HS-5 (cell line): ENCODE results near the gene OR10K2.
"Not testable (repeated sequence)": the region's sequence is repeated elsewhere in the genome, so short reads cannot be mapped to it uniquely, and the experiment has no call there.

ENCODE experiments used
- DNase-seq: peaks from one replicate; pipeline ENCODE4 v3.0.0-alpha.2; 2012; ENCODE audit warnings: low read depth

OR10K2 gene, protein sequence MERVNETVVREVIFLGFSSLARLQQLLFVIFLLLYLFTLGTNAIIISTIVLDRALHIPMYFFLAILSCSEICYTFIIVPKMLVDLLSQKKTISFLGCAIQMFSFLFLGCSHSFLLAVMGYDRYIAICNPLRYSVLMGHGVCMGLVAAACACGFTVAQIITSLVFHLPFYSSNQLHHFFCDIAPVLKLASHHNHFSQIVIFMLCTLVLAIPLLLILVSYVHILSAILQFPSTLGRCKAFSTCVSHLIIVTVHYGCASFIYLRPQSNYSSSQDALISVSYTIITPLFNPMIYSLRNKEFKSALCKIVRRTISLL

DNA sequence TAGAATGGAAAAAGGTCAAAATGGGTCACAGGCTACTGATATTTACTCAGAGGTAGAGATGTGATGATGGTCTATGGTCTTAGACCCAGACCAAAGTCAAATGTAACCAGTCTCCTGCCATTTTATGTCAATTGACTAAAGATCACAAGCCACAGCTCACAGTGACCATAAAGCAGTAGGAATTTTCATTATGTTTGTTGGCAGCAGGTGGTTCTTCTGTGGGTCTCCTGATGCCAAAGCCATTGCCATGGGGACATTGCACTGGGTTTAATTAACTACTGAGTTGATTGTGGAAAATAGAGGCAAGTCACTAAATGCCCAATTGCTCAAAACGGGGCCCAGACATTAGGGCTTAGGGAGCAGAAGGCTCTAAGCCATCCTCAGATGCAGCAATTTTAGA, at the start of gene OR10K2:
TSS of gene OR10K2 (minus strand) at position 101 of the 400 bp plus-strand sequence. CDS start 5,371 bp downstream, outside the sequence.
- no peak for DNase-seq

DNA sequence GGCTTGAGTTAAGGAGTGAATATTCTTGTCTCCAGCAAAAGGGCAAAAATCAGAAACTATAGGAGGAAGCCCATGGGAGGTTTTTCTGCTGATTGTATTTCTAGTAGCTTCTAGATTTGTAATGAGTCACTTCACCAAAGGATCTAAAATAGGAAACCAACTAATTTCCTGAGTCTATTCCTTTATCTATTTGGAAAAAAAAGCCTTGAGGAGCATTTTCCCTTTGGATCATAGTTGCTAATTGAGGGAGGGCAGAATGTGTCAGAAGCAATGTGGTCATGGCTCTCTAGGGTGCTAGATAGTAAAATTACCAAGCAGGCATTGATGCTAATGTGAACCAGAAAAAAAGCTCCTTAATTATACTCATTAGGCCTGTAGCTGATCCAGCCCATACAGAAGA, 45.9 kb upstream of the OR10K2 start, which contains the start of gene OR10R2:
TSS of gene OR10R2 (plus strand) at position 301 of the 400 bp plus-strand sequence. CDS start 106 bp downstream, outside the sequence.
- no peak for DNase-seq

DNA sequence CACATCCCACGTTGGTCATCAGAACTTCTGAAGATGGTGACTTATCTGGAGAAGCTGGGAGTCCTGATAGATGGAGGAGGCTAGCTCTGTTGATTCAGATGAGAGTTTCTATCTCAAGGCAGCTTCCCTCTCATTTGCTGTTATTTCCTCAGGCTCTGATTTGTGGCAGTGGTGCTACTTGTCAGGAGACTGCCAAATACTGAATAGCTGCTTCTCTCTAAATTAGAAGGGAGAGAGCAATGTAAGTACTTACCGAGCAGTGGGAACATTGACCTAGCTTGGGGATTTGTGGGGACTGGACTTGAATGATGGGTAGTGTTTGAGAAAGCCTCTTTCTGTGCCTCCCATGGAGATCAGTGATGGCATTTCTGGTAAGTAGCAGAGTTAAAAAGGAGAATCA, 35.5 kb upstream of the OR10K2 start, which contains the start of gene OR10K1:
TSS of gene OR10K1 (plus strand) at position 301 of the 400 bp plus-strand sequence. CDS start 3,728 bp downstream, outside the sequence.
- DNase-seq: no peak

DNA sequence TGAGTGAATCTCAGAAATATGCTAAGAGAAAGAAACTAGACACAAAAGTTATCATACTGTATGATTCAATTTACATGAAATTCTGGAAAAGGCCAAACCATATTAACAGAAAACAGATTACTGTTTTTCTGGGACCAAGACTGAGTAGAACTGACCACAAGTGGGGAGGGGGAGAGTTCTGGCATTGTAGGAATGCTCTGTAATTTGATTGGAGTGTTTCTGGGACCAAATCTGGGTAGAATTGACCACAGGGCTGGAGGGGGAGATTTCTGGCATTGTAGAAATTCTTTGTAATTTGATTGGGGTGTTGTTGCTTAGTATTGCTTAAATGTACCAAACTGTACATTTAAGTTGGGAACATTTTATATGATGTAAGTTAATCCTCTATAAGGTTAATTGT, 32.2 kb upstream of the OR10K2 start:
- DNase-seq: no peak

DNA sequence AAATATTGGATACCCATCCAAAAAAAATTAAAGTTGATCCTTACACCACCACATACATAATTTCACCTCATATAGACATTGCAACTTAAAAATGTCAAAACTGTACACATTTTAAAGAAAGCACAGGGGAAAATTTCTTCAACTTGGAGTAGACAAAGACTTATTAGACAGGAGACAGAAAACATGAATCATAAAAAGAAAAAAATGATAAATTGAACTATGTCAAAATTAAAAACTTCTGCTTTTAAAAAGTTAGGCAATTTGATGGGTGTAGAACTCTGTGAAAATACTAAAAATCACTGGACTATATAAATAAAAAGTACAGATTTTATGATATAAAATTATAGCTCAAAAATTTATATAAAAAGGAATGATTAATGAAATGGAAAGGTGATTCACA, 31.2 kb upstream of the OR10K2 start:
- no peak for DNase-seq

DNA sequence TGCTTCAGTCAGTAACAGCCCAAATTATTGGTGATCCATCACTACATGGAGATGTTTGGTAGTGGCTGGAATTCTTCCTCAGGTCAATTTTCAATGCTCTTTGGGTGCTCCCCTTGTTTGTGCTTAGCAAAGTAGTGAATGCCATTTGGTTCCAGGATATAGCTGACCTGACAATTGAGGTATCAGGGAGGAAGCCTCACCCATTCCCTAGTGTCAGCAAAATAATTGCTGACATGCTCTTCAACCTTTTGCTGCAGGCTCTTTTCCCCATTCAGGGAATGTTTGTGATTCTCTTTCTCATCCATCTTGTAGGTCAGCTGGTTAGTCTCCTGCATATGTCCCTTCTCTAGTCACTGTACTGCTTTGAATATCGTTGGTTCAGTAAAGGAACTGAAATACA, 28.5 kb upstream of the OR10K2 start:
- no peak for DNase-seq

DNA sequence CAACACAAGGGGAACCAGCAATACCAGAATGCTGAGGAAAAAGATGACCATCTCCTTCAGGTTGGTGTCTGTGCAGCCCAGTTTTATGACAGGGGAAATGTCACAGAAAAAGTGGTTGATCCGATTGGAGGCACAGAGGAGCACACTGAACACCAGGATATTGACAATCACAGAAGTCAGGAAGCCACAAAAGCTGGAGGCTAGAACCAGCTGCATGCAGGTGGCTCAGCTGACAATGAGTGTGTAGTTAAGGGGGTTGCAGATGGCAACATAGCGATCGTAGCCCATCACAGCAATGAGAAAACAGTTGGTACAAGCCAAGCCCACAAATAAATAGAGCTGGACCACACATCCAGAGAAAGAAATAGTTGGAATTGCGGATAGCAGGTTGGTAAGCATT, 19.3 kb upstream of the OR10K2 start:
- no peak for DNase-seq

DNA sequence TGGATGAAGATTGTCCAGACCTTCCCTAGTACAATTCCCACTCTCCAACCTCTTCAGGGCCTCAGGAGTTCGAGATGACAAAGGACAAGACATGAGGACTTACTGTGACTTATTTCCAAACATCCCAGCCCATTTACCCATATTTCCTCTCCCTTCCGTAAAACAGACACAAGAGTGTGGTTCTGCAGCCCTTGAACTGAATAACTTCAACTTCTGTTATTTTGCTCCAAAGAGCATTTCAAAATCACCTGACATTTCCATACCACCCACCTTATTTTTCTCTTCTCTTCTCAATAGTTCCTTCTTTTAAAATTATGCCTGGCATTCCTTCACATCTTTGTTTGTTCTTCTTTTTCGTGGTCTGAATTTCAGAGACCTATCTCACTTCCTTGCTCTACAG, 8.7 kb upstream of the OR10K2 start:
- DNase-seq: no peak

DNA sequence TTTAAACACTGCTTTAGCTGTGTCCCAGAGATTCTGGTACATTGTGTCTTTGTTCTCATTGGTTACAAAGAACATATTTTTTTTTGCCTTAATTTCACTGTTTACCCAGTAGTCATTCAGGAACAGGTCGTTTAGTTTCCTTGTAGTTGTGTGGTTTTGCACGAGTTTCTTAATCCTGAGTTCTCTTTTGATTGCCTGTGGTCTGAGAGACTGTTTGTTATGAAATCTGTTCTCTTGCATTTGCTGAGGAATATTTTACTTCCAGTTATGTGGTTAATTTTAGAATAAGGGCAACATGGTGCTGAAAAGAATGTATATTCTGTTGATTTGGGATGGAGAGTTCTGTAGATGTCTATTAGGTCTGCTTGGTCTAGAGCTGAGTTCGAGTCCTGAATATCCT, 4.1 kb upstream of the OR10K2 start:
- DNase-seq: not testable (repeated sequence)

DNA sequence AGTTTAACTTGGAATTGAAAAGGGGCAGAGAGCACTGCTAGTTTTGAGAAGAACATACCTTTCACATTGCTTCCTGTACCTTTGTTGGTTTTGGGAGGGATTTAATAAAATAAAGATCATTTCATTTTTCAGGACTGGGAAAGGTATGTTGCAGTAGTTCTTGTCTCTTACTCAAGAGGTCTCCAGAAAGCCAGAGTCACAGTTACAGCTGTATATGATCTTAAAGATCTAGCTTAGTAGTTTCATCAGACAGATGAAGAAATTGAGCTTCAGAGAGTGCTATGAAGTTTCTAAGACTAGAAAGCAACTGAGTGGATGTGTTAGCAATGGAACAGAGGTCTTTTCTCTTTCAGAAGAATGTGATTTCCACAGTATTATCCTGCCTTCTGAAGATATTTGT, 1.0 kb downstream of the OR10K2 start:
- no peak for DNase-seq

DNA sequence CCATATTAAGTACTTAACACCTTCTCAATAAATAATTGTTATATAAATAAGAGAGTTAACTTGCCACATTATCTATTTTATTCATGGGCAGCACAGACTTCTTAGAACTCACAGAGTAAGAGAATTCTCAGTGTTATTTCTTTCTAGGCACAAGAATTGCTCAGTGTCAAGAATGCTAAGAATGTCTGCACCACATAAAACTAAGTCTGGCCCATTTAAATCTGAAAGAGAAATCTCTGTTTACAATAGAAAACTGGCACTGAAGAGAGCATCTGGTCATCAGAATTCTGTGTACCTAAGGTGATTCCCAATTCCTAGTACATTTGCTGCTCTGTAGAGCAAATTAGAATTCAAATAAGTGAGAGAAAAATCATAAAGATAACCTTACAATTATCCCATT, 3.8 kb downstream of the OR10K2 start:
- DNase-seq: no peak

DNA sequence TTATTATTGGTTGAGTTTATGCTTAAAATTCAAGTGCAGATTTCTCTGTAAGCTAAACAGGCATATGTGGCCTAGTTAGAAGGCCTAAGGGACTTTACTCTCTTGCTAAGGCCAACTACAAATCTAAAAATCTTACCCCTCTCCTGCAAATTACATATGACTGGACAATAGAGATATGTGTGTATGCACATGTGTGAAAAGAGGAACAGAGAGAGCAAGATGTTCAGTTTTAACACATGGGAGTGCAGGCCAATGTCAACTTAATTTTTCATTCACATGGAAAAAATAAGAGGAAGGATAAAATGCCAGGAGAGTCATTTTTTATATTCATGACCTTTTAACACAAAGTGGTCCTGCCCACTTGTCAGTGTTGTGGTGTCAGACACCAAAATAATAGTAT, 8.5 kb downstream of the OR10K2 start:
- DNase-seq: no peak

DNA sequence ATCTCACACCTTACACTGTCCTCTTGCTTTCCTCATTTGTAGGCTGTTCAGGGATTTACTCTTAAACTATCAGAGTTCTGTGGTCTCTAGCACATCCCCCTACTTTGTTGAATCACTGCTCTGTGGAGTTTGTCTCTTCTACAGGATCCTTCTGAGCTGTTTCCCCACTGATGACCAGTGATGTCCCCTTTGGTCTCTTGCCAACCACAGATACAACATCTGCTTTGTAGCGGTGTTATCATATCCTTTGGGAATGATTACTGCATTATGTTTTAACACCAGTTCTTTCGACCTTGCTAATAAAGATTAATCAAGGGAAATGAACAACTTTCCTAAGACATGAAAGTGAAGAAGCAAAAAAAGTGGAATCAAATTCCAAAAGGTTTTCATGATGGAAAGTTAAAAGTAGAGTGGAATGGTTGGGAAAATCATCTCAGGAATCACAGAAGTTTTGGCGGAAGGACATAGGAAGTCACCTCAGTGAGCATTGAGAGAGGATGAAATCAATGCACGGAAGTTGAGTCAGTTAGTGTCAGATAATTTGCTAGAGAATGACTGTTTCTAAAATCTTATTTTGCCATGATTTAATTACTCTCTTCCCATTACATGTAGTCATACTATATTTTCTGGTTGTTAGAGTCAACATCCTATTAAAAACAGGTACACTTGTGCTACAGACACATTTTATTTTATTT, 11.2 kb downstream of the OR10K2 start:
- no peak for DNase-seq

DNA sequence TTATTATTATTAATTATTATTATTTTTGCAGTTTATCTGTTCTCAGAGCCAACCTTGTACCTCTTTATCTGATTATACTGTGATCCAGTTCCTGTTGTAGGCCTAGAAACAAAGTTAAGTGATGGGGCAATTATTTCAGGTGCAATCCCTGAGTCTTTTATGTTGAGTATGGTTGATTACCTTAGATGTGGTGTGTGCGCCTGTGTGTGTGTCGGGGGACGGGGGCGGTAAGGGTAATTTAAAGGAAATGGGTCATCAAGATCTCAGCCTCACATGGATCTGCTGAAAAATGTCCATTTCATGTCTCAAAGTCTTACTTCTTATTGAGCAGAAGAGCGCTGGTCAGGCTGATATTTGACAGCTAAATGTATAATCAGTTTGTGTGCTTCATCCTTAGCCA, 18.9 kb downstream of the OR10K2 start:
- no peak for DNase-seq

DNA sequence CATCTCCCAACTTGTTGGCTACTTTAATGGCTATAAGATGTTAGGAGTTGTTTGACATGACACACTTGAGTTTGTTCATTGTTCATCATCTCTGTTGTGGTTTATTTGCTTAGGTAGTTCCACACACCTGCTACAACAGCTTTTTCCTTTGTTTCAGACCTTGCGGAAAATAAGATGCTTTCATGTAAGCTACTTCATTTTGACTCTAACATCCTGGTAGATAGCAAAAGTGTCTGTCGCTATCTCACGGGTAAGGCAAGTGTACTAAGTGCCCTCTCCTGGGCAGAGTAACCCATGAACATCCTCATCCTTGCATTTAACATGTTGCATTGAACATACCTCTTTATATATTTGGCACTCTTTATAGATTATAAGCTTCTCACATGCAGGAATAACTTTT, 25.2 kb downstream of the OR10K2 start:
- DNase-seq: no peak

DNA sequence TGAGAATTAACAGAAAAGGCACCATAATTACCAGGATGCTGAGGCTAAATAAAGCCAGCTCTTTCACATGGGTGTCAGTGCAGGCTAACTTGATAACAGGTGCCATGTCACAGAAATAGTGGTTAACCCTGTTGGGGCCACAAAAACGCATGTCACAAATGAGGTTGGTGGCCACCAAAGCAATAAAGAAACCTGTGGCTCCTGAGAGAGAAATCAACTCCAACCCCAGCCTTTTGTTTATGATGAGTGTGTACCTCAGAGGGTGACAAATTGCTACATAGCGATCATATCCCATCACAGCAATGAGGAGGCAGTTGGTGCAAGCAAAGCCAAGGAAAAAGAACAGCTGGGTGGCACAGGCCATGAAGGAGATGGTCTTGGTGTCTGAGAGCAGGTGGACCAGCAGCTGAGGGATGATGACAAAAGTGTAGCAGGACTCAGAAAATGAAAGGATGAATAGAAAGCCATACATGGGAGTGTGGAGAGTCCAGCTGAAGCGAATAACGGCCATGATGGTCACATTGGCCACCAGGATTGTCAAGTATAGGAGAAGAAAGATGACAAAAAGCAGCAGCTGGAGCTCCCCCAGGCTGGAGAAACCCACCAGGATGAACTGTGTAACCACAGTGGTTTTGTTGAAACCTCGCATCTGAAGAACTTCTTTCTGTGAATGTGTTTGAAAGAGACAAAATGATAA, 27.1 kb downstream of the OR10K2 start, which contains the start of gene OR10T2:
TSS of gene OR10T2 (minus strand) at position 649 of the 697 bp plus-strand sequence. CDS start at position 649, 0 bp downstream.
- DNase-seq: no peak

DNA sequence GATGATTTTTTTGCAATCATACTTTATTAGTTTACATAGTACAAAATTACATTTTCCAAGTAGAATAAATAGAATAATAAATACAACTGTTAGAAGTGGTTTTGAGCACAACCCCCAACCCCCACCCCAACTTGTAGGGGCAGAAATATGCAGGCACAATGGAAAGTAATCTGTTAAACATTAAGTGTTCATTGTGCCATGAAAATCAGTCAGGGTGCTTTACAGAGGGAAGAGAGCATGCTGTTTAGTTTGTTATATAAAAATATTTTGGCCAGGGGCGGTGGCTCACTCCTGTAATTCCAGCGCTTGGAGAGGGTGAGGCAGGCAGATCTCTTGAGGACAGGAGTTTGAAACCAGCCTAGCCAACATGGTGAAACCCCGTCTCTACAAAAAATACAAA, 29.4 kb downstream of the OR10K2 start:
- DNase-seq: no peak

DNA sequence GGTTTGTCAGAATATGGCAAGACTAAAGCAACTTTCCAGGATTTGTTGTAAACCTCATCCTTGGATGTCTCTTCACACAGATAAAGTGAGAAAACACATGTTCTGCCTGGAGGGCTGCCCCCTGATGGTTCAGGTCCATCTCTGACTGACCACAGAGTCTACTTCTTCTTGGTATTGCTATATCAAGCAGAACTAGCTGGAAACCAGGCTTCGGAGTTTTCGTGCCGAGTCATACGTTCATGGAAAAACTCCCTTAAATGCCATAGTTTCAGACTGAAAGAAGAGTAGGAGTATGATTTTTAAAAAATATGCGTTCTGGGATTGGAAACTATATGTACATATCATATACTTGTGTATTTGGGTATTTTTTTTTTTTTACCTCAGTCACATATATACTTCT, 32.6 kb downstream of the OR10K2 start:
- DNase-seq: no peak

DNA sequence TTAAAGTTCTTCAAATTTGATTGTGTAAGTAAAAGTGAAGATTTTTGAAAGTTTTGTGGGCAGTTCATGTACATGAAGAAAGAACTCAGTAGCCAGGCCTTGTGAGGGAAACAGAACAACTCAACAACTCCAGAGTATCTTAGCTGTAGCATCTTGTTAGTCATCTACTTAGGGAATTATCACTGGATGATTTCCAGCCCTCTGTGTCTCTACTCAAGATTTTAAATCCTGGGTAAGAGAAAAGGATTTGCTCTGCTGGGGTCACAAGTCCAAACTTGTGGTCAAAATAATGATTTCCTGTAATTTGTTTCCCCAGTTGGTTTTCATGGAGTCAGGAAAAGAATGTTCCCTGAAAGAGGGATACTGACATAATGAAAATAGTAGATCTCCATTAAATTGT, 34.9 kb downstream of the OR10K2 start:
- no peak for DNase-seq

DNA sequence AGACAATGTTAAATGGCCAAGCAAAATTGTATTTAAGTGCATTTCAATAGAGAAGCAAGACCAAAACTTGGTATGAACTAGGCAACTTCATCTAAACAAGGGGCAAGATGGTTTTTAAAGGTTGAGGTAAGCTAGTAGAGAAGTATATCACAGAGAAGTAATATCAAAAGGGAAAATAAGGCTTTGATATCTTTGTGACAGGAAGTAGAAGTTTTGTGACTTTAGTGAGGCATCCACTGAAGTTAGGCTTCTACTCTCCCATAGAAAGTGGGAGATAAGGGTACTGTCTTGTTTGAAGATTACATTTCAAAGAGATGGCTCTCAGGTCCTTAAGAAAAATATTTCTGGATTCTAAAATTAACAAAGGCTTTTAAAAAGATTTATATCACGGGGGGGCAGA, 35.7 kb downstream of the OR10K2 start:
- DNase-seq: no peak

DNA sequence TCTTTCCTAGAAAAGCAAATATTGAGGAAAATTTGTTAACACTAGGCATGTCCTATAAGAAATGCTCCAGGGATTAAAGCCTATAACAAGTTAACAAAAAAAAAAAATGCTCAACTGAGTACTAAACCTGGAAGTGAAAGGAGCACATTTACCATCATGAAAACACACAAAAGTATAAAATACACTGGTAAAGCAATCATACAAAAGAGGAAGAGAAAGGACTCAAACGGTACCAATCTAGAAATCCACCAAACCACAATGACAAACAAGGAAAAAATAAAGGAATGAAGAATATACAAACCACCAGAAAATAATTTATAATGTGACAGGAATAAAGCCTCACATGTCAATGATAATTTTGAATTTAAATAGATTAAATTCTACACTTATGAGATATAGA, 51.2 kb downstream of the OR10K2 start:
- no peak for DNase-seq

DNA sequence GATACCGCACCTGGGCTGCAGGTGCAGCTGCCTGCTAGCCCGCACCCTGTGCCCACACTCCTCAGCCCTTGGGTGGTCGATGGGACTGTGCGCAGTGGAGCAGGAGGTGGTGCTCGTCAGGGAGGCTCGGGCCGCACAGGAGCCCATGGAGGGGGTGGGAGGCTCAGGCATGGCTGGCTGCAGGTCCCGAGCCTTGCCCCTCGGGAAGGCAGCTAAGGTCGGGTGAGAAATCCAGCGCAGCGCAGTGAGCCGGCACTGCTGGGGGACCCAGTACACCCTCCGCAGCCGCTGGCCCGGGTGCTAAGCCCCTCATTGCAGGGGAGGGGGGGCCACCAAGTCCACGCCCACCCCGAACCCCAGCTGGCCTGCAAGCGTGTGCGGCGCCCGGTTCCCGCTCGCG, 51.9 kb downstream of the OR10K2 start:
- DNase-seq: not testable (repeated sequence)
